ENCODE measurements around the gene OTP.

OTP gene

GRCh38 chr5:77637998-77638762 is at the start of gene OTP:
OTP (minus strand) TSS chr5:77638713; CDS start chr5:77638549, 164 bp downstream.
- no peak for DNase-seq

GRCh38 chr5:77683171-77683732 is 44.7 kb upstream of the OTP start:
- DNase-seq: no peak

GRCh38 chr5:77670526-77670925 is 32.0 kb upstream of the OTP start:
- DNase-seq: no peak

GRCh38 chr5:77669677-77670076 is 31.2 kb upstream of the OTP start:
- DNase-seq: no peak

GRCh38 chr5:77663090-77663863 is 24.8 kb upstream of the OTP start:
- DNase-seq: no peak

- DNase-seq: no peak
These were observed 24.1 kb upstream of the OTP start for GRCh38 chr5:77662635-77663034.

- DNase-seq: no peak
These were observed 20.1 kb upstream of the OTP start for GRCh38 chr5:77658662-77659061.

GRCh38 chr5:77651343-77651742 is 12.8 kb upstream of the OTP start:
- DNase-seq: no peak

GRCh38 chr5:77650686-77651085 is 12.2 kb upstream of the OTP start:
- no peak for DNase-seq

- no peak for DNase-seq
These were observed 11.3 kb upstream of the OTP start for GRCh38 chr5:77649776-77650175.

- DNase-seq: no peak
These were observed 7.6 kb upstream of the OTP start for GRCh38 chr5:77645995-77646639.

GRCh38 chr5:77645158-77645994 is 6.9 kb upstream of the OTP start:
- DNase-seq: peak in 2 of 4 experiments; percentile 21 to 31

- DNase-seq: no peak
These were observed 6.1 kb upstream of the OTP start for GRCh38 chr5:77644371-77645157.

GRCh38 chr5:77643654-77644370 is 5.3 kb upstream of the OTP start:
- no peak for DNase-seq

- DNase-seq: no peak
These were observed 4.5 kb upstream of the OTP start for GRCh38 chr5:77642738-77643653.

- no peak for DNase-seq
These were observed 3.6 kb upstream of the OTP start for GRCh38 chr5:77641963-77642737.

- no peak for DNase-seq
These were observed 3.0 kb upstream of the OTP start for GRCh38 chr5:77641397-77641943.

GRCh38 chr5:77640589-77641396 is 2.3 kb upstream of the OTP start:
- no peak for DNase-seq

All from activated CD4-positive, CD25-positive, alpha-beta regulatory T cell (primary cell).